ENCODE results near the gene ECM1.

DNA sequence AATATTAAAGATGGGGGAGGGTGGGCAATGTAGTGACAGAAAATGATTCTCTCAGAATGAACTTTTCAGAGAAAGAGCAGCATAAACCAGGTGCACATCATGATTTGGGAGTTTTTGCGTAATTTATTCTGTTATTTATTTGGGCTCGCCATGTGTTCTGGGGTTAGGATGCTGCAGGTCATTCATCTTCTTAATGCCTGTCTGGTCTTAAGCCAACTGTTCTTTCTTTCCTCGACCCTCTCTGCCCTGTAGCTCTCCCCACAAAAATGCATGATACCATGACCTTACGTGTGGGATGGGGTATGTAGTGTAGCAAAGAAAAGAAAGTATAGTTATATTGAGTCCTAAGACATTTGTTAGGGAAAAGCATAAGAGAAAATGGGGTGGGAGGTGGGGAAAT, 33.0 kb upstream of the ECM1 start:
- TF ChIP-seq, protein P1, sequence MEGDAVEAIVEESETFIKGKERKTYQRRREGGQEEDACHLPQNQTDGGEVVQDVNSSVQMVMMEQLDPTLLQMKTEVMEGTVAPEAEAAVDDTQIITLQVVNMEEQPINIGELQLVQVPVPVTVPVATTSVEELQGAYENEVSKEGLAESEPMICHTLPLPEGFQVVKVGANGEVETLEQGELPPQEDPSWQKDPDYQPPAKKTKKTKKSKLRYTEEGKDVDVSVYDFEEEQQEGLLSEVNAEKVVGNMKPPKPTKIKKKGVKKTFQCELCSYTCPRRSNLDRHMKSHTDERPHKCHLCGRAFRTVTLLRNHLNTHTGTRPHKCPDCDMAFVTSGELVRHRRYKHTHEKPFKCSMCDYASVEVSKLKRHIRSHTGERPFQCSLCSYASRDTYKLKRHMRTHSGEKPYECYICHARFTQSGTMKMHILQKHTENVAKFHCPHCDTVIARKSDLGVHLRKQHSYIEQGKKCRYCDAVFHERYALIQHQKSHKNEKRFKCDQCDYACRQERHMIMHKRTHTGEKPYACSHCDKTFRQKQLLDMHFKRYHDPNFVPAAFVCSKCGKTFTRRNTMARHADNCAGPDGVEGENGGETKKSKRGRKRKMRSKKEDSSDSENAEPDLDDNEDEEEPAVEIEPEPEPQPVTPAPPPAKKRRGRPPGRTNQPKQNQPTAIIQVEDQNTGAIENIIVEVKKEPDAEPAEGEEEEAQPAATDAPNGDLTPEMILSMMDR (conservative IDR thresholded peaks at IDR 0.05; ENCODE audit: low read depth, low read length), result no peak
- TF ChIP-seq EZH2 (IDR thresholded peaks at IDR 0.05; ENCODE audit: borderline replicate concordance, low read depth, low read length, poor library complexity, severe bottlenecking), result no peak

Measured in A673 (cell line).